Activated CD4-positive, alpha-beta T cell treated with anti-CD3 and anti-CD28 coated beads for 4 hours (primary cell): ENCODE results near the gene PTPN23.

ENCODE experiments used
- DNase-seq, 2 donors: peaks; one replicate each; pipeline ENCODE4 v3.0.0-alpha.2; 2020

Gene PTPN23

DNA sequence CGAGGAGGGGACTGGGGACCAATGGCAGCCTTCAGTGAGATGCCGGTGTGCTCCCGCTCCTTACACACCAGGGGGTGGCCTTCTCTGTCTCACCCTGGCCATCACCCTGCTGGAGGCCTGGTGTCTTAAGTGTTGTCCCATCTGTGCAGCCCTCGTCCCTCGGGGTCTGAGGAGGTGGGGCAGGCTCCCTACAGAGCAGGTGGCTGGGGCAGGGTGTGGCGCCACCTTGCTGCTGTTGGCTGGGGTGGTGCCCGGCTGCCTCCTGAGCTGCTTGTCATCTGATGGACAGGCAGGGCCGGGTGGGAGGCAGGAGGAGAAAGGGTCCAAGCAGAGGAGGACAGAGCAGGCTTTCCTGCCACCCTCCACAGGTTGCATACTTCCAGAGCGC is 25.9 kb downstream of the PTPN23 start:
- no peak for DNase-seq

DNA sequence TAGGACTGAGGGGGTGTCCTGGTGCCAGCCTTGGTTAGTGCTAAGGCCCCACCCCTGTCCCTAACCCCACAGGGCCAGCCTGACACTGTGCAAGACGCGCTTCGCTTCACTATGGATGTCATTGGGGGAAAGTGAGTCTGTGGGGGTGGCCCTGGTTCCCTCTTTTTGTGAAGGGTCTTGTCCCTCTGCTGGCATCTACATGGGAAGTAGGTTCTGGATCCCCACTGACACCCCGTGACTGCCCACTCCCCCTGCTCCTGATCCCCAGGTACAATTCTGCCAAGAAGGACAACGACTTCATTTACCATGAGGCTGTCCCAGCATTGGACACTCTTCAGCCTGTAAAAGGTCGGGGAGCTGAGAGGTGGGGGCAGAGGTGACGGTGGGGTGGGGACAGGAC is 26.4 kb downstream of the PTPN23 start:
- DNase-seq: no peak

DNA sequence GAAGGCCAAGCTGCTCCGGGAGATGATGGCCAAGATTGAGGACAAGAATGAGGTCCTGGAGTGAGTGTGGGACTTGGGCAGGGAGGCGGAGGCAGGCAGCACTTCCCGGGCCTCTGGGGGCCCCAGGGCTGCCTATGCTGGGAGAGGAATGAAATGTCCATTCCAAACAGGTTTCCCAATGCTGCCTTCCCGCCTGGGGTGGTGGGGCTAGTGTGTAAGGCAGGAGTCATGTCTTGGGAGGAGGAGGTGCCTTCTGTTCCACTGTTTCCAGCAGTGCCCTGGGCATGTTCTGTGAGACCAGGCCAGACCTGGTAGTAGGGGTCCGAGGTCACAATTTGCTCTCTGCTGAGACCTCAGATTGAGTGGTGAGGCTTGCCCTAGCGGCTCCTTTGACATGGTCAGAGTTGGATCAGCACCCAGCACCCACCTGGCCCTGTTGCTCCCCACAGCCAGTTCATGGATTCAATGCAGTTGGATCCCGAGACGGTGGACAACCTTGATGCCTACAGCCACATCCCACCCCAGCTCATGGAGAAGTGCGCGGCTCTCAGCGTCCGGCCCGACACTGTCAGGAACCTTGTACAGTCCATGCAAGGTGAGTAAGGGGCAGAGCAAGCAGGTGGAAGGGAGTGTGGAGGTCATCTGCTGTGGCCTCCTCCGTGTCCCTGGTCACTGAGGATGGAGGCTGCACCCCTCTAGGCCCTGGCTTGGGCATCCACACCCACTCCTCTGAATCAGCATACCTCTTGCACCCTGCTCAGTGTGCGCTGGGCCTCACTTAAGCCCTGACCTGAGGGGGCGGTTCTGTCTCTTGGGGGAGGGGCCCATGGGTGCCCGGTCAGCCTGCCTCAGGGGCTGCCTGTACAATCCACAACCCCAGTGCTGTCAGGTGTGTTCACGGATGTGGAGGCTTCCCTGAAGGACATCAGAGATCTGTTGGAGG is 27.3 kb downstream of the PTPN23 start:
- no peak for DNase-seq

DNA sequence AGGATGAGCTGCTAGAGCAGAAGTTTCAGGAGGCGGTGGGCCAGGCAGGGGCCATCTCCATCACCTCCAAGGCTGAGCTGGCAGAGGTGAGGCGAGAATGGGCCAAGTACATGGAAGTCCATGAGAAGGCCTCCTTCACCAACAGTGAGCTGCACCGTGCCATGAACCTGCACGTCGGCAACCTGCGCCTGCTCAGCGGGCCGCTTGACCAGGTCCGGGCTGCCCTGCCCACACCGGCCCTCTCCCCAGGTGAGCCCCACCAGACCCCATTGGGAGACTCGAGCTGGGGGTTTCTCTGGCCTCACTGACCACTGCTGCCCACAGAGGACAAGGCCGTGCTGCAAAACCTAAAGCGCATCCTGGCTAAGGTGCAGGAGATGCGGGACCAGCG is 28.0 kb downstream of the PTPN23 start:
- no peak for DNase-seq

DNA sequence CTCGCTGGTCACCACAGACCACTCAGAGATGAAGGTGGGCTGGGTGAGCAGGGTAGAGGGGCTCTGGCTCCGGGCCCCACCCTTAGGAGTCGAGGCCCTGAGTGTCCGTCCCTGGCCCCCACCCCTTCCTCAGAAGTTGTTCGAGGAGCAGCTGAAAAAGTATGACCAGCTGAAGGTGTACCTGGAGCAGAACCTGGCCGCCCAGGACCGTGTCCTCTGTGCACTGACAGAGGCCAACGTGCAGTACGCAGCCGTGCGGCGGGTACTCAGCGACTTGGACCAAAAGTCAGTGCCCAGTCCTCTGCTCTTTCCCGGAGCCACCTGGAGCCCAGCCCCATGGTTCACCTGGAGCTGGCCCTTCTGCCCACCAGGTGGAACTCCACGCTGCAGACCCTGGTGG is 28.5 kb downstream of the PTPN23 start:
- DNase-seq: no peak

DNA sequence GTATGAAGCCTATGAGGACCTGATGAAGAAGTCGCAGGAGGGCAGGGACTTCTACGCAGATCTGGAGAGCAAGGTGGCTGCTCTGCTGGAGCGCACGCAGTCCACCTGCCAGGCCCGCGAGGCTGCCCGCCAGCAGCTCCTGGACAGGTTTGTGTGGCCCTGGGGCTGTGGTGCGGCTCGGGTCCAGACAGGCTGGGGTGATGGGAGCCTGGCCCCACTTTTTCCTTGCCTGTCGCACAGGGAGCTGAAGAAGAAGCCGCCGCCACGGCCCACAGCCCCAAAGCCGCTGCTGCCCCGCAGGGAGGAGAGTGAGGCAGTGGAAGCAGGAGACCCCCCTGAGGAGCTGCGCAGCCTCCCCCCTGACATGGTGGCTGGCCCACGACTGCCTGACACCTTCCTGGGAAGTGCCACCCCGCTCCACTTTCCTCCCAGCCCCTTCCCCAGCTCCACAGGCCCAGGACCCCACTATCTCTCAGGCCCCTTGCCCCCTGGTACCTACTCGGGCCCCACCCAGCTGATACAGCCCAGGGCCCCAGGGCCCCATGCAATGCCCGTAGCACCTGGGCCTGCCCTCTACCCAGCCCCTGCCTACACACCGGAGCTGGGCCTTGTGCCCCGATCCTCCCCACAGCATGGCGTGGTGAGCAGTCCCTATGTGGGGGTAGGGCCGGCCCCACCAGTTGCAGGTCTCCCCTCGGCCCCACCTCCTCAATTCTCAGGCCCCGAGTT is 29.0 kb downstream of the PTPN23 start:
- DNase-seq: no peak

DNA sequence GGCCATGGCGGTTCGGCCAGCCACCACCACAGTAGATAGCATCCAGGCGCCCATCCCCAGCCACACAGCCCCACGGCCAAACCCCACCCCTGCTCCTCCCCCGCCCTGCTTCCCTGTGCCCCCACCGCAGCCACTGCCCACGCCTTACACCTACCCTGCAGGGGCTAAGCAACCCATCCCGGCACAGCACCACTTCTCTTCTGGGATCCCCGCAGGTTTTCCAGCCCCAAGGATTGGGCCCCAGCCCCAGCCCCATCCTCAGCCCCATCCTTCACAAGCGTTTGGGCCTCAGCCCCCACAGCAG is 29.5 kb downstream of the PTPN23 start:
- DNase-seq: no peak

DNA sequence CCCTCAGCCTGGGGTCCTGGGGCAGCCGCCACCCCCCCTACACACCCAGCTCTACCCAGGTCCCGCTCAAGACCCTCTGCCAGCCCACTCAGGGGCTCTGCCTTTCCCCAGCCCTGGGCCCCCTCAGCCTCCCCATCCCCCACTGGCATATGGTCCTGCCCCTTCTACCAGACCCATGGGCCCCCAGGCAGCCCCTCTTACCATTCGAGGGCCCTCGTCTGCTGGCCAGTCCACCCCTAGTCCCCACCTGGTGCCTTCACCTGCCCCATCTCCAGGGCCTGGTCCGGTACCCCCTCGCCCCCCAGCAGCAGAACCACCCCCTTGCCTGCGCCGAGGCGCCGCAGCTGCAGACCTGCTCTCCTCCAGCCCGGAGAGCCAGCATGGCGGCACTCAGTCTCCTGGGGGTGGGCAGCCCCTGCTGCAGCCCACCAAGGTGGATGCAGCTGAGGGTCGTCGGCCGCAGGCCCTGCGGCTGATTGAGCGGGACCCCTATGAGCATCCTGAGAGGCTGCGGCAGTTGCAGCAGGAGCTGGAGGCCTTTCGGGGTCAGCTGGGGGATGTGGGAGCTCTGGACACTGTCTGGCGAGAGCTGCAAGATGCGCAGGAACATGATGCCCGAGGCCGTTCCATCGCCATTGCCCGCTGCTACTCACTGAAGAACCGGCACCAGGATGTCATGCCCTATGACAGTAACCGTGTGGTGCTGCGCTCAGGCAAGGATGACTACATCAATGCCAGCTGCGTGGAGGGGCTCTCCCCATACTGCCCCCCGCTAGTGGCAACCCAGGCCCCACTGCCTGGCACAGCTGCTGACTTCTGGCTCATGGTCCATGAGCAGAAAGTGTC is 30.2 kb downstream of the PTPN23 start:
- no peak for DNase-seq

DNA sequence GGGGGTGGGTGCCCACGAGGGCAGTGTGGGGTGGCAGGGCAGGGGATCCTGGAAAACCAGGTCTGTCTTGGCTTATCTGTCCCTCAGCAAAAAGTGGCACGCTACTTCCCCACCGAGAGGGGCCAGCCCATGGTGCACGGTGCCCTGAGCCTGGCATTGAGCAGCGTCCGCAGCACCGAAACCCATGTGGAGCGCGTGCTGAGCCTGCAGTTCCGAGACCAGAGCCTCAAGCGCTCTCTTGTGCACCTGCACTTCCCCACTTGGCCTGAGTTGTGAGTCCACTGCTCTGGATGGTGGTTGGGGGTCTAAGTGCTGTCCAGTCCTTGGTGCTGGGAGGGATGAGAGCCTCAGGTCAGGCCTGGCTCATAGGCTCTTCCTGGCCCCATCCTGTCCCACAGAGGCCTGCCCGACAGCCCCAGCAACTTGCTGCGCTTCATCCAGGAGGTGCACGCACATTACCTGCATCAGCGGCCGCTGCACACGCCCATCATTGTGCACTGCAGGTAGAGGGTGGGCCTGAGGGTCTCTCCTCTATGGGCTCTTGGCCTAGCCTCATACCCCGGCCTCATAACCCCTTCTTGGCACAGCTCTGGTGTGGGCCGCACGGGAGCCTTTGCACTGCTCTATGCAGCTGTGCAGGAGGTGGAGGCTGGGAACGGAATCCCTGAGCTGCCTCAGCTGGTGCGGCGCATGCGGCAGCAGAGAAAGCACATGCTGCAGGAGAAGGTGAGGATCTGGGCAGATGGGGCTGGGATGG is 31.1 kb downstream of the PTPN23 start:
- no peak for DNase-seq

DNA sequence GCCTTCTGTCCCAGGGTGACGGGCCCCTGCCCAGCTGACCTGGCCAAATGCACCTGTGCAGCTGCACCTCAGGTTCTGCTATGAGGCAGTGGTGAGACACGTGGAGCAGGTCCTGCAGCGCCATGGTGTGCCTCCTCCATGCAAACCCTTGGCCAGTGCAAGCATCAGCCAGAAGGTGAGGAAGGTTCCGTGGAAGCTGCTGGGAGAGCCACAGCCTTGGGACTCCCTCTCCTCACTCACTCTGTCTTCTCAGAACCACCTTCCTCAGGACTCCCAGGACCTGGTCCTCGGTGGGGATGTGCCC is 31.6 kb downstream of the PTPN23 start:
- DNase-seq: no peak

DNA sequence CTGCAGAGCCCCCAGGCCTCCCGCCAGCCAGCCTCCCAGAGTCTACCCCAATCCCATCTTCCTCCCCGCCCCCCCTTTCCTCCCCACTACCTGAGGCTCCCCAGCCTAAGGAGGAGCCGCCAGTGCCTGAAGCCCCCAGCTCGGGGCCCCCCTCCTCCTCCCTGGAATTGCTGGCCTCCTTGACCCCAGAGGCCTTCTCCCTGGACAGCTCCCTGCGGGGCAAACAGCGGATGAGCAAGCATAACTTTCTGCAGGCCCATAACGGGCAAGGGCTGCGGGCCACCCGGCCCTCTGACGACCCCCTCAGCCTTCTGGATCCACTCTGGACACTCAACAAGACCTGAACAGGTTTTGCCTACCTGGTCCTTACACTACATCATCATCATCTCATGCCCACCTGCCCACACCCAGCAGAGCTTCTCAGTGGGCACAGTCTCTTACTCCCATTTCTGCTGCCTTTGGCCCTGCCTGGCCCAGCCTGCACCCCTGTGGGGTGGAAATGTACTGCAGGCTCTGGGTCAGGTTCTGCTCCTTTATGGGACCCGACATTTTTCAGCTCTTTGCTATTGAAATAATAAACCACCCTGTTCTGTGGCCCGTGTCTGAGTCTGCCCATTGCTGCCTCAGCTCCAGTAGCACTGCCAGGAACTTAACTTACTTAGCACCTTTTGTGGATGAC is 32.2 kb downstream of the PTPN23 start:
- DNase-seq: no peak

DNA sequence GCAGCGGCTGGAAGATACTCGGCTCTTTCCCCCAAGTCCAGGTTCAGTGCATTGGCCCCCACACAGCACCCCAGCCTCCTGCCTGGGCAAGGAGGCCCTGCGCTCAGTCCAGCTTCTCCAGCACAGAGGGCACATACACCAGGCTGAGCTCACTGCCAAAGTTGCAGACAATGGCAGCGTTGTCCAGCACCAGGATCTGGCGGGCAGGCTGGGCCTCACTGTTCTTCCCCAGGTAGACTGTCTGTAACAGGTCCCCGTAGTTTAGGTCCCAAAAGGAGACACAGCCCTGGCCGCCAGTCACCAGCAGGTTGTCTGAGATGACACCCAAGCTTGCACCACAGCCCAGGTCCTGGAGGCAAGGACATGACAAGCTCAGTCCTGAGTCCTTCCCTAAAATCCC is 32.9 kb downstream of the PTPN23 start:
- no peak for DNase-seq

DNA sequence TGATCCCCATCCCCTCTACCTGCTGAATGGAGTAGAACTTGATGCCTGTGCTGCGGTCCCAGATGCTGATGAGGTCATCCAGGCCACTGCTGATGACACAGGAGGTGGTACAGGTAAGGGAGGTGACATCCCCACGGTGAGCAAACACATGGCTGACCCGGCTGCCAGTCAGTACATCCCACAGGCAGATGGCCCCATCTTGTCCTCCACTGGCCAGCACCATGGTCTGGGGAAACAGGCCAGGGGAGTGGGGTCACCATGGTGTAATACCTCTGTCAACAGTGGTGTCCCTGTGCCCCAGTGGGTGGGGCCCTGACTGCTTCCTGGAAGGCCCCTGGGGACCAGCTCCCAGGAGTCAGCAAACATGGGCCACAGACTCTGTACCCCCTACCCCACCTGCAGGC is 33.3 kb downstream of the PTPN23 start:
- DNase-seq: no peak

DNA sequence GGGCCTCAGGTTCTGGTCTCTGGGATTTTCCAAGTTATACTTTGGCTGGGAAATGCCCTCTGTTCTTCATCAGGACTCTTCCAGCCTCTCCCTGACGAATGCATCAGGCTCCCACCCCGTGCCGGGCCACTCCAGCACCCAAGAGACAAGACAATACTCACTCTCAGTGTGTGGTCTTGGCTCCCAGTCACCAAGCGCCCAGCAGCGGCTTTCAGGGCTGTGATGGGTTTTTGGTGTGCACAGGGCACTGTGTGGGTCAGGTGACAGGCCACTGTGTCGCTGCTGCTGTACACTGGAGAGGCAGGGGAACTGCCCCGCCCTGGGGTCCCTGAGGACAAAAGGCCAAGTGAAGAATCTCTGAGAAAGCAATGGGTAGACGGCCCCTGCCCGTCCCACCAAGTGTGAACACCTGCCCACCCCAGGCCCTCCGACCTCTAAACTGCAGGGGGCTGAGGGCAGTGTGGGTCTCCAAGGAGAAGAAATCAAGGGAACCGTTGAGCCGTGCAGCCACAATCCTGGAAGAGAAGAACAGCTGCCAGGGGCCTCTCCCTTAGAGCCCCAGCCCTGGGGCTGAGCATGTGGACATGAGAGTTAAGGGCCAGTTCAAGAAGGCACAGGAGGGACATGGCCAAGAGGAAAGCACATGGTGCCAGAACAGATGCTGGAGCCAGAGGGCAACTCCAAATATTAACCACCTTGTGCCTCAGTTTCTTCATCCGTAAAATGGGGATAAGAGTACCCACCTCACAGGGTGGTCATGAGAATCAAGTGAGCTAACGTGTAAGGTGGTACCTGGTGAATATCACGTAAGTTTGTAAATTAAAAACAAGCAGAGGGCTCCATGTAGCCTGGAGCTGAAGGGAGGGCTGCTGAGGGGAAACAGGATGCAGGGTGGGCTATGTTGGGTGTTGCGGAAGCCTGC is 34.1 kb downstream of the PTPN23 start:
- DNase-seq: no peak

DNA sequence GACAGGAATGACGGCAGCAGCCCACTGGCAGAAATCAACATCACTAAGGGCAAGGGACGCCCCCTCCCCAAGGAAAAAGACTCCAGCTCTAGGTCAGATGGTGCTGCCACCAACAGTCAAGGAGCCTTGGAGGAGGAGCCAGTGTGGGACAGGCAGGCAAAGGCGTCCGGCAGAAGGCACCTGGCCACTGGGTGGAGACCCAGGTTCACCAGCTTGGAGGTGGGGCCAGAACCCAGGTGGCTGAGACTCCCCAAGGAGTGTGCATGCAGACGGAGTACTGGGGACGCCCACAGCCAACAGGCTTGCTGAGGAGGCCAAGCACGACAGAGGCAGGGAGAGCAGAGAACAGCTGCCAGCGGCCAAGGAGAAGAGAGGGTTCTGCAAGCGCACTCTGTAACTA is 35.2 kb downstream of the PTPN23 start:
- DNase-seq: no peak

DNA sequence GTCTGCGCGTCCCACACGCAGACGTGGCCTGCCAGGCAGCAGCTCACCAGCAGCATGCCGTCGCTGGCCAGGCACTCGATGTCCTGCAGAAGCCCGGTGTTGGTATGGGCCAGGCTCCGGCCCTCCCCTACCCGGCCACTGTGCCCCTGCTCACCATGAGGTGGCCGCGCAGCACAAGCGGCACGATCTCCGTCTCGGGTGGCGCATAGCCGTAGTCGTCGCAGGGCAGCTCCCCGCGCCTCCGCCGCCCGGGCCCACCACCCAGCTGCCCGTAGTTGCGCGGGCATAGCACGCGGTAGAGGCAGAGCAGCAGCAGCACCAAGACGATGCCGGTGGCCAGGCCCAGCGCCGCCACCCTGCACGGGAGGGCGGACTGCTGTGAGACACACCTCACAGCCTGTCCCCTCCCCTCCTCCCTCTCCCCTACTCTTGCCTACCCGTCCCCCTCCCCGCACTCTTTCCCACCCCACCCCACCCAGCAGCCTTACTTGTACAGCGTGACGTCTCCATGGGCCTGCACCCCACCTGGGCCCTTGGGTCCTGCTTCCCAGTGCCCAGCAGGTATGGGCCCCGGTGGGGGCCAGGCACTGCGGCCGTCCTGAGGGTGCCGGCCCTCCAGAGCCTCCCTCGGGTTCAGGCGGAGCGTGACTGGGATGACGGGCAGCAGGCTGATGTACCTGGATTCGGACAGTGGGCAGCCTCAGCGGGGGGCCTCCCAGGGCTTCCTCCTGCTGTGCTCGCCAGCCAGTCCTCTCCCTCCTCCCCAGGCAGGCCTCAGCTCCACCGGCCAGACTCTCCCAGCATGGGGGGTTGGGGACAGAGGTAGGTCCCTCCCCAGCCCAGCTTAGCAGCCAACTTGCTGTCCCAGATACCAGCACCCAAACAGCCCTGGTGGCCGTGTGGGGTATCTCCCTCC is 37.6 kb downstream of the PTPN23 start:
- DNase-seq: no peak

DNA sequence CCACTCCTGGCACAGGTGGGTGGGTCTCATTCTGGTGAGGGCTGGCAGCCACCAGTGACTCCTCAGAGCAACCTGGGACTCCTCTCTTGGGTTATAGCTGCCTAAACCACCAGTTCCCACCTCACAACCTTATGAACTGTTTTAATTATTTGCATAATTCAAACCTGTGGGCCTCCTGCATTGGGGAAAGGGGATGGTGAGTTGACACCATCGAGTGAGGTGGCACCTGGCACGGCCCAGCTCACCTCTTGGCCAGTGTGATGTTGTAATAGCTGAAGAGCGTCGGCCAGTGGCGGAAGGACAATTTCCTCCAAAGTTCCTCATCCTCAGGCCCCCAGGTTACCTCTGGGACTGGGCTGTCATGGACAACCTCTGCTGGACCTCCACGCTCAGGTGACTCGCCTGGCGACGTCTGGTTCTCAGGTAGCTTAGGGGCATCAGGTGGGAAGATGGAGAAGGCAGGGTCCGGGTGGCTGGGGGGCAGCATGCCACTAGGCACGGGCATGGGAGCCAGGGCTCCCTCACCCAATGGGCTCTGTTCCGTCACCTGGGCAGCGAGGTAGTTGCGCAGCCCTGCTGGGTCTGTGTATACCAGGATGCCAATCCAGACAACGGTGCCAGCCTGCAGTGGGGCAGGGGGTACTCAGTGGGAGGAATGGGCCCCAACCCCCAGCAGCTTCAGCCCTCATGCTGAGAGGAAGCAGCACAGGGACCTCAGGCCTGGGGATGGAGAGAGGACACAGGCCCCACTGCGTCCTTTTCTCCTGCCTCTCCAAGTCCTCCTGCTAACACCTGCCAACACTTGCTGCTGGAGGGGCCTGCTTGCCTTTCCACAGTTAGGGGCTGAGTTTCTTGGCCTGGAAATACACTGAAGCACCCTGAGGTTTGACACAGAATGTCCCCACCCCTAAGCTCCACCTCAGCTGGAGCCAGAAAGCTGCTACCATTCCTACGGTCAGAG is 38.5 kb downstream of the PTPN23 start:
- no peak for DNase-seq

DNA sequence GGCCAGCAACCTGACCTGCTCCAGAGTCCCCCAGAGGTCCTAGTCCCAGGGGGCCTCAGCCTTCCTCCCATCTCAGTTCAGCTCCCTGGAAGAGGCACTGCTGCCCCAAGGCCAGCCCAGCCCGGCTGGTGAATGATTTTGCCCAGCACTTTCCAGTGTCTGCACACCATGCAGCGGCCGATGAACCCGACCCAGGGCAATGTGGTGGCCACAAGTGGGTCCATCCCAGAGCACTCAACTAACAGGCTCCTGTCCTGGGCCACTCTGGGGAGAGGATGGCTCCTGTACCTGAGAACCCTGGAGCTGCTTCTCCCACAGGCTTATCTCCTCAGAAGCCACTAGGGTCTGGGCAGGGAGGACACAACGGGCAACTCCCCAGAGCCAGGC is 39.2 kb downstream of the PTPN23 start:
- no peak for DNase-seq
